Activated effector memory CD4-positive, alpha-beta T cell treated with anti-CD3 and anti-CD28 coated beads, Interleukin-2, amount 50 U/mL, for 16 hours (primary cell): Measurements from ENCODE around the gene RUNX2.

ENCODE experiments used
- DNase-seq: peaks from one replicate; pipeline ENCODE4 v3.0.0-alpha.2; 2020

RUNX2 gene

DNA sequence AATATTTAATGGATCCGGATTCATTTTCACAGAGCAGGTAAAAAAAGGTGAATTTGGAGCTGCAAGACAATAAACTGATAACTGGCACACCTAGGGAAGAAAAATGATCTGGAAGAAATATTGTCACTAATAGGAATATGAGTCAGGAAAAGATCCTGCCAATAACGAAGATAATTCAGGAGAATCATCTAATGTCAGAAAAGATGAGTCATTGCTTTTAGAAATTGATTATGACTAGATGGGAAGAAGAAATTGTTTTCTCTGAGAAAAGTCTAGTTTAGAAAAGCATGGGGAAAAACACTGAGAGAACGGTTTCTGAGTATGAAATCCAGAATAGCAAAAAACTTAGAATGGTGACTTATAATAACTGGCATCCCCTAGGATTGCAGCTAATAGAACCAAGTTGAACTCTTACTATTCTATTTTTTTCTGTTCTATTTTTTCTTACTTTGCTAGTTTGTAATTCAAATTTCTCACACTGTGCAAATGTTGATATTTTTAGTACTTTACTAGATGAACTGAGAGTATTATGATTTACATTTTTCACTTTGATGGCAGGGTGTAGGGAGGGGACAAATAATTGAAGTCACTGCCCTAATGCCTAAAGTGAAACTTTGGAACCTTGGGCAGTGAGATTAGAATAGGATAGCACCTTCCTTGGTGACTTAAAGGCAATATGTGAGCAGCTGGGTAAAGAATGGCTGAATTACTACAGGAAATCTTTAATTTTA is 87.8 kb downstream of the RUNX2 start:
- no peak for DNase-seq

DNA sequence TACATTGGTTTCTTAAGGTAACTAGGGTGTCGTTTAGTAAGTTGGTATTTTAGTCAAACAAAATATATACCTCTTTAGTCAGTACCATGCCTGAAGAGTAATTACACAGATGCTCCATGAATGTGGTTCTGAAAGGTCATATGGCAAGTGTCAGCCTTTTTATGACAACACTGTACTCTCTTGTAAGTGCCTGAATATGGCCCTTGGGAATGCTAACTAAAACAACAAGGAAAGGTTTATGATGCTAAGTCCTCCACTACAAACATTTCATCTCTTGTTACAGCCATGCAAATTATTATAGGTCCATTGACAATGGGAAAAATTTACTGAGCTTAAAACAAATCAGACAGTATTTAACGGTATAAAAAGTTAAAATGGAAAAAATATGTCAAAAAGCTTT is 88.6 kb downstream of the RUNX2 start:
- no peak for DNase-seq

- DNase-seq: no peak
These were observed 89.3 kb downstream of the RUNX2 start for GRCh38 chr6:45417436-45417835.

DNA sequence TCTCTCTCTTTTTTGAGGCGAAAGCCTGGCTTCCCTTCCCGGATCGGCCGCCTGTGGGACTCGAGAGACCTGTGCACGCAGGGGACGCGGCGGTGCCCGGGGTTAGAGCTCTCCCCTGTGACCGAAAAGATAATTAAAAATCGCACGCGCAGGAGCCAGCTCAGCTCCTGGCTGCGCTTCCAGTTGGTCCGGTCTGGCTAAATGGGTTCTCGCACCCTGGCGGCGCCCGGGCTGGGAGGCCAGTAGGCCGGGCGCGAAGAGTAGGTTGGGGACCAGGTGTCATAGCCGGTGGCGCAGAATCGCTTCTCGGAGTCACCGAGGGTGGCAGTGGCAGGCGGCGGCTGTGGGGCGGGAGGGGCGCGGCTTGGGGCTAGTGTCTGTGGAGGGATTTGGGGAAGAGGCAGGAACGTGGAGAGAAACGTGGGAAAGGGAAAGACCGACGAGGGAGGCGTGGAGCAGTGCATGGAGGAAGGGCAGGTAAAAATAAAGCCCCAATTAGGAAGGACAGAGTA is 91.5 kb downstream of the RUNX2 start:
- peak; percentile 87 for DNase-seq

DNA sequence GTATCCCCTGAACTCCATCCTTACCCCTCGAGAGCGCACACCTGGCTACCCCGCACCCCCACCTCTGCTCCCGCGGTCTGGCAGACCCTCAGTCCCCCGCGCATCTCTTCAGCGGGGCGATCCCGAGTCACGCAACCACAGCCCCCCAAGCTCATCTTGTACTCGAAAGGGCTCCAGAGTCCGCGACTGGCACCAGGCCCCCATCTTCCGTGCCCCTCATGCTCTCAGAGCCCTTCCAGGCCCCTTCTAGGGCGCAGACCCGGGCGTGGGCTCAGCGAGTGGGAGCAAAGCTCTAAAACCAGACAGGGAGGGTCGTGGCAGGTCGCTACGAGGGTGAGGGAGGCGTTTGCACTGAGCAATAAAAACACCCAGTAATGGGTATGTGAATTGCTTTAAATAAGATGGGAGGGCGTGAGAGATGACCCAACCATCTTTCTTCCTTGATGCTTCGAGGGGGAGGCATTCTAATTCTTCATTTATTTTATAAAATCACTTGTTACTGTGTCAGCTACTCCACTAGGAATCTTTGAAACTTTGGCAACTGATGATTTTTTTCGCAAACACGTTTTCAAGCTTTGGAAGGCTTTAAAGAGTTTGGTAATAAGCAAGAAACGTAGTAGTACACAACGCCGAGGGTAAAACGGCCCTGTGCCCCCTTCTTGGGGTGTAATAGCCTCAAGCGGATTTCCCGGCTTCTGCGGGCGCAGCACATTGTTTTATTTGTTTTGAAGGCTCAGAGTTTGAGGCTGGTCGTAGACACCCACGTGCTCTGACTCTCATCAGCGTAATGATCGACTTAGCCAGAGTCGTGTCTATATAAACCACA is 92.2 kb downstream of the RUNX2 start:
- DNase-seq: peak; percentile 87

GRCh38 chr6:45420909-45421708 is 93.0 kb downstream of the RUNX2 start:
- DNase-seq: no peak

GRCh38 chr6:45421709-45422502 is 93.8 kb downstream of the RUNX2 start:
- DNase-seq: peak; percentile 85

- DNase-seq: peak; percentile 85
These were observed 94.5 kb downstream of the RUNX2 start for GRCh38 chr6:45422503-45423110.

DNA sequence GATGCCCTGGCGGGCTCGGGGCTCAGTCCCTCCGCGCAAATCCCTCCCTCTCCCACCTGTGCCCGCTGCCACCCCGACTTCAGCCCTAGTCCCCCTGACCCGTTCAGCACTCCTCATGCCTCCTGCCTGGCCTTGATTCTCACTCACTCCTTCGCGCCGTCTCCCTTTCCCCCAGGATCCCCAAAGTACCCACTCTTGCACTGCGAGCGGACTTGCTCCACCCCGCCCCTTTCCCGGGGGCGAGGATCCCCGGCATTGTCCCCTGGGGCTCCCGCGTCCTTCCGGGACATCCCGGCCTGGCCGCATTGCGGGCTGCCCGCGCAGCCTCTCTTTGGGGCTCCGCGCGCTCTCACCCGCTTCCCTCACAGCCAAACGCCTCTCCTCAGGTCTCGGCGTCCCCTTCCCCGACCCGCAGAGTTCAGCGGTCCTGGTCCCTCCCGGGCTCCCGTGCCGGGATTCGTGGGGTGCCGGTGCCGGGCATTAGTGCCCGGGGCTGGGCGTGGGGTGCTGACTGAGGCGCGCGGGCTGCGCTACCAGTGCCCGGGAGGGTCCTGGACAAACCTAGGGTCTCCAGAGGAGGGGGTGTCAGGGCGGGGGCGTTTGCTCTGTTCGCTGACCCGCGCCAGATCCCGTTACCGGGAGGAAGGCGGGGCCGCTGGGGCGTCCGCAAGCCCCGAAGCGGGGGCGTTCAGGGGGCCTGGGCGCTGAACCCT is 95.1 kb downstream of the RUNX2 start:
- peak; percentile 80 for DNase-seq

DNA sequence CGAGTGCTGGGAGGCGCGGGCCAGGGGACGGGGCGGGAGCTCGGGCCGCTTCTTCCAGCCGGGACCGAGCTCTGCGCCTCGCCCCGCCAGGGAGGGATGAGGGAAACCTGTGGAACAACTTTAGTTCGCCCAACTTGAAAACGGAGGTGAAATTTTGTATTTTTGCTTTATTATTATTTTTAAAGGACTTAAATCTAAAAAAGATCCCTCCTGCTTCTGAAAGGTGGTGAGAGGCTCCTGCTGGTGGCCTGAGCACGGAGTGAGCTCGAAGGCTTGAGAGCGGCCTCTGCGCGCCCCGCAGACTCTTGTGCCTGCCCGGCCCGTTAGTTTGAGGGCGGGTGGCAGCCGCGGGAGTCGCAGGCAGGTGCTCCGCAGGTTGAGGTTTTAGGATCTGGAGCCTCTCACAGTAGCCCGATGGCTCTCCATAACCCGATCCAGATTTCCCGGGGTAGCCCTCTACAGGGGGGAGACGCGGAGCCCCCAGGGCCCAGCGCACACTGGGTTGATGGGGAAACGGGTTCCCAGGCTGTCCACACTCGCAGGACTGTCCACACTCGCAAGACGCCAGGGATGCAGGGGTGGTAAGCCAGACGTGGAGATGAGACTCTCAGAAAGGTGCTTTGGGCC is 95.8 kb downstream of the RUNX2 start:
- DNase-seq: peak; percentile 71

DNA sequence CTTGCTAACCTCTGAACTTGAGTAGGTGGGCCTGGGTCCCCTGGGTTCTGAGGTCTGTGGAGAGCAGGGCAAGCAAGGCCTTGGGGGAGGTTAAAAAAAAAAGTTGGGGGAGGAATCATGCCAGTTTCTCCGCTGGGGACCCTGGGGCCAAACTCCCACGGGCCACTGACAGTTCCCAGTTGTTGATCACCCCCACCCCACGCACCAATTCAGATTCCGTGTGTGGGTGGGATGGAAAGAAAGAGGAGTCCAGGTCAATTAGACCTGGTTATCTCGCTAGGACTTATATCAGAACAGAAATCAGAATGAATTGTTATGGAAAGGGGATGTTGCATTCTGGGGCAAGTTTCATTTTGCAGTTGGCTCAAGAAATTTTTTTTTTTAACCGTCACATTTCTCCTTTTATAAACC is 96.3 kb downstream of the RUNX2 start:
- DNase-seq: peak; percentile 78

- DNase-seq: no peak
These were observed 98.1 kb downstream of the RUNX2 start for GRCh38 chr6:45426251-45426650.

DNA sequence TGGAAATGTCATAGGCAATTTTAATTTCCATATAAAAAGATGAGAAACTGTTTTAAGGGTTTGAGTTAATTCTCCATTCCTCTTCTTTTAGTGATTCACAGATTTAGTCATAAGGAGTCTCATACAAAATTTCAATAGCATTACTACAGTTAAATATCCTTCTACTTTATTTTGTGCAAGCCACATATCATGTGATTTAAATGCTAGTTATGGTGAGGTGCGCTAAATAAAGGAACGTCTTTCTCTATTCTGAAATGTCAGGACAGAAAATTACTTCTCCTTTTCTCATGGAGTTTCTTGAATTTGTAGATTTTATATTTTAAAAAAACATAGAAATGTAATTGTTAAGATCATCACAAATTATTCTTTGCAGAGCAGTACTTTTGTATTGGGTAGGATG is 99.6 kb downstream of the RUNX2 start:
- no peak for DNase-seq

GRCh38 chr6:45428727-45429126 is 100.6 kb downstream of the RUNX2 start:
- no peak for DNase-seq

GRCh38 chr6:45430590-45431202 is 102.6 kb downstream of the RUNX2 start:
- DNase-seq: no peak

- no peak for DNase-seq
These were observed 103.4 kb downstream of the RUNX2 start for GRCh38 chr6:45431317-45432065.

GRCh38 chr6:45432977-45433376 is 104.8 kb downstream of the RUNX2 start:
- no peak for DNase-seq

GRCh38 chr6:45433533-45434380 is 105.6 kb downstream of the RUNX2 start:
- no peak for DNase-seq

DNA sequence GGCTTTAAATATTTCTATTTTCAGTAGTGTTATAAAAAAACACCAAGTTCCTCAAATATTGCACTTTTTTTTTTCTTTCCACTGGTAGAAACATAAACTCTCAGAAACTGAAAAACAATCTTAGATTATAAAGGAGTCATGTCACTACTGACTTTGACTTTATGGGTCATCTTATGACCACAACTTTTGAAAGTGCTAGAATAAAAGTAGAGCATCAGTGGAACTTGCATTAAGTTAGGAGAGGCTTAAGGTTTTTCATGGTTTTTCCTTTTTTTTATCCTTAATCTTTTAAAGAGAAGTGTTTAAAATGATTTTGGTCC is 106.2 kb downstream of the RUNX2 start:
- no peak for DNase-seq
